GM12878 (cell line): Measurements from ENCODE around the gene UBE2M.
"Not testable (repeated sequence)": the region's sequence is repeated elsewhere in the genome, so short reads cannot be mapped to it uniquely, and the experiment has no call there.

Experiments used
- CBFB ChIP-seq: IDR thresholded peaks from 2 replicates; pipeline ENCODE4 v1.6.1; 2016; ENCODE audit warnings: antibody characterized with exemption, low read depth
- CHD4 ChIP-seq: fragments of 200-600 bp; sonication (generic); IDR thresholded peaks from 2 replicates; pipeline ENCODE4 v1.6.1; 2016; ENCODE audit warnings: mild to moderate bottlenecking
- EGR1 ChIP-seq, 2 experiments: IDR thresholded peaks; 1 replicate in 1 of 2; 2 replicates in 1 of 2; pipeline ENCODE4 v1.6.1; 2011 to 2012; ENCODE audit warnings: low read depth in 2 of 2, low read length in 2 of 2, borderline replicate concordance in 1 of 2, mild to moderate bottlenecking in 1 of 2, moderate library complexity in 1 of 2
- EP300 ChIP-seq, 2 experiments: fragments of 150-350 bp in 1 of 2; IDR thresholded peaks; 2 replicates each; pipeline ENCODE4 v1.6.1; 2011 to 2012; ENCODE audit warnings: low read depth in 2 of 2, low read length in 2 of 2, borderline replicate concordance in 1 of 2, improper control_type of control experiment in 1 of 2, inconsistent platforms in 1 of 2; ENCODE audit not compliant: control insufficient read depth in 1 of 2
- HDAC2 ChIP-seq: fragments of 200-600 bp; sonication (generic); IDR thresholded peaks from 2 replicates; pipeline ENCODE4 v1.6.1; 2017
- NR2F1 ChIP-seq: fragments of 450-650 bp; conservative IDR thresholded peaks from 2 replicates; pipeline ENCODE4 v1.6.1; 2017; ENCODE audit warnings: mild to moderate bottlenecking
- POLR2A ChIP-seq: IDR thresholded peaks from 2 replicates; pipeline ENCODE4 v1.6.1; 2011; ENCODE audit warnings: low read depth, mild to moderate bottlenecking, low read length
- POLR2AphosphoS5 ChIP-seq: IDR thresholded peaks from 2 replicates; pipeline ENCODE4 v1.6.1; 2011; ENCODE audit warnings: mild to moderate bottlenecking, low read length, inconsistent platforms
- SIN3A ChIP-seq: IDR thresholded peaks from 2 replicates; pipeline ENCODE4 v1.6.1; 2012; ENCODE audit warnings: low read depth, low read length, improper control_type of control experiment
- STAT1 ChIP-seq: fragments of 450-650 bp; conservative IDR thresholded peaks from 2 replicates; pipeline ENCODE4 v1.6.1; 2014; ENCODE audit warnings: antibody characterized with exemption, mild to moderate bottlenecking
- TF ChIP-seq, protein P1 (sequence below), 3 experiments: IDR thresholded peaks in 2 of 3; conservative IDR thresholded peaks in 1 of 3; 2 replicates each; pipeline ENCODE4 v1.5.1; 2011; ENCODE audit warnings: low read depth in 3 of 3, low read length in 3 of 3, mild to moderate bottlenecking in 3 of 3, control low read depth in 2 of 3, moderate library complexity in 2 of 3, inconsistent platforms in 1 of 3, mixed read lengths in 1 of 3; ENCODE audit not compliant: control insufficient read depth in 2 of 3, insufficient read depth in 1 of 3; ENCODE audit errors: extremely low read depth in 1 of 3
- TF ChIP-seq, protein P2 (sequence below): IDR thresholded peaks from 2 replicates; pipeline ENCODE4 v1.6.1; 2011; ENCODE audit warnings: low read depth, low read length, improper control_type of control experiment, borderline replicate concordance
- TF ChIP-seq, protein P3 (sequence below): fragments of 450-650 bp; IDR thresholded peaks from 2 replicates; pipeline ENCODE4 v1.6.1; 2016; ENCODE audit warnings: mild to moderate bottlenecking
- TF ChIP-seq, protein P4 (sequence below): IDR thresholded peaks from 2 replicates; pipeline ENCODE4 v1.6.1; 2011; ENCODE audit warnings: mild to moderate bottlenecking, low read depth, low read length, moderate library complexity; ENCODE audit not compliant: insufficient replicate concordance

DNA sequence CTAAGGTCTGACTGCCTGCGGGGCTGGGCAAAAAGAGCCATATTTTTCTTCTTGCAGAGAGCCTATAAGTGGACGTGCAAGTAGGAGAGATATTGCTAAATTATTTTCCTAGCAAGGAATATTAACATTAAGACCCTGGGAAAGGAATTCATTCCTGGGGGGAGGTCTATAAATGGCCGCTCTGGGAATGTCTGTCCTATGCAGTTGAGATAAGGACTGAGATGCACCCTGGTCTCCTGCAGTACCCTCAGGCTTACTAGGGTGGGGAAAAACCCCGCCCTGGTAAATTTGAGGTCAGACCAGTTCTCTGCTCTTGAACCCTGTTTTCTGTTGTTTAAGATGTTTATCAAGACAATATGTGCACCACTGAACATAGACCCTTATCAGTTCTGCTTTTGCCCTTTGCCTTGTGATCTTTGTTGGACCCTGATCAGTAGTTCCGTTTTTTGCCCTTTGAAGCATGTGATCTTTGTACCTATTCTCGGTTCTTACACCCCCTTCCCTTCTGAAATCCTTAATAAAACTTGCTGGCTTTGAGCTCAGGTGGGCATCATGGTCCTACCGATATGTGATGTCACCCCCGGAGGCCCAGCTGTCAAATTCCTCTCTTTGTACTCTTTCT is 50.7 kb downstream of the UBE2M start:
- not testable (repeated sequence) for TF ChIP-seq CHD4; HDAC2; CBFB; EP300 (IDR thresholded peaks at IDR 0.05; ENCODE audit: borderline replicate concordance in 1 of 2, control insufficient read depth in 1 of 2, low read depth in 2 of 2, low read length in 2 of 2); SIN3A; POLR2AphosphoS5; NR2F1; STAT1; EGR1 (IDR thresholded peaks at IDR 0.05; ENCODE audit: borderline replicate concordance in 1 of 2, low read depth in 2 of 2, low read length in 2 of 2); POLR2A
- TF ChIP-seq, protein P1, sequence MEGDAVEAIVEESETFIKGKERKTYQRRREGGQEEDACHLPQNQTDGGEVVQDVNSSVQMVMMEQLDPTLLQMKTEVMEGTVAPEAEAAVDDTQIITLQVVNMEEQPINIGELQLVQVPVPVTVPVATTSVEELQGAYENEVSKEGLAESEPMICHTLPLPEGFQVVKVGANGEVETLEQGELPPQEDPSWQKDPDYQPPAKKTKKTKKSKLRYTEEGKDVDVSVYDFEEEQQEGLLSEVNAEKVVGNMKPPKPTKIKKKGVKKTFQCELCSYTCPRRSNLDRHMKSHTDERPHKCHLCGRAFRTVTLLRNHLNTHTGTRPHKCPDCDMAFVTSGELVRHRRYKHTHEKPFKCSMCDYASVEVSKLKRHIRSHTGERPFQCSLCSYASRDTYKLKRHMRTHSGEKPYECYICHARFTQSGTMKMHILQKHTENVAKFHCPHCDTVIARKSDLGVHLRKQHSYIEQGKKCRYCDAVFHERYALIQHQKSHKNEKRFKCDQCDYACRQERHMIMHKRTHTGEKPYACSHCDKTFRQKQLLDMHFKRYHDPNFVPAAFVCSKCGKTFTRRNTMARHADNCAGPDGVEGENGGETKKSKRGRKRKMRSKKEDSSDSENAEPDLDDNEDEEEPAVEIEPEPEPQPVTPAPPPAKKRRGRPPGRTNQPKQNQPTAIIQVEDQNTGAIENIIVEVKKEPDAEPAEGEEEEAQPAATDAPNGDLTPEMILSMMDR (IDR thresholded peaks at IDR 0.05 in 2 of 3, conservative IDR thresholded peaks at IDR 0.05 in 1 of 3; ENCODE audit: control insufficient read depth in 2 of 3, extremely low read depth in 1 of 3, insufficient read depth in 1 of 3, low read depth in 3 of 3, low read length in 3 of 3), result not testable (repeated sequence)
- TF ChIP-seq, protein P2, sequence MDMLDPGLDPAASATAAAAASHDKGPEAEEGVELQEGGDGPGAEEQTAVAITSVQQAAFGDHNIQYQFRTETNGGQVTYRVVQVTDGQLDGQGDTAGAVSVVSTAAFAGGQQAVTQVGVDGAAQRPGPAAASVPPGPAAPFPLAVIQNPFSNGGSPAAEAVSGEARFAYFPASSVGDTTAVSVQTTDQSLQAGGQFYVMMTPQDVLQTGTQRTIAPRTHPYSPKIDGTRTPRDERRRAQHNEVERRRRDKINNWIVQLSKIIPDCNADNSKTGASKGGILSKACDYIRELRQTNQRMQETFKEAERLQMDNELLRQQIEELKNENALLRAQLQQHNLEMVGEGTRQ, result not testable (repeated sequence)
- TF ChIP-seq, protein P3, sequence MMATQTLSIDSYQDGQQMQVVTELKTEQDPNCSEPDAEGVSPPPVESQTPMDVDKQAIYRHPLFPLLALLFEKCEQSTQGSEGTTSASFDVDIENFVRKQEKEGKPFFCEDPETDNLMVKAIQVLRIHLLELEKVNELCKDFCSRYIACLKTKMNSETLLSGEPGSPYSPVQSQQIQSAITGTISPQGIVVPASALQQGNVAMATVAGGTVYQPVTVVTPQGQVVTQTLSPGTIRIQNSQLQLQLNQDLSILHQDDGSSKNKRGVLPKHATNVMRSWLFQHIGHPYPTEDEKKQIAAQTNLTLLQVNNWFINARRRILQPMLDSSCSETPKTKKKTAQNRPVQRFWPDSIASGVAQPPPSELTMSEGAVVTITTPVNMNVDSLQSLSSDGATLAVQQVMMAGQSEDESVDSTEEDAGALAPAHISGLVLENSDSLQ, result not testable (repeated sequence)
- TF ChIP-seq, protein P4, sequence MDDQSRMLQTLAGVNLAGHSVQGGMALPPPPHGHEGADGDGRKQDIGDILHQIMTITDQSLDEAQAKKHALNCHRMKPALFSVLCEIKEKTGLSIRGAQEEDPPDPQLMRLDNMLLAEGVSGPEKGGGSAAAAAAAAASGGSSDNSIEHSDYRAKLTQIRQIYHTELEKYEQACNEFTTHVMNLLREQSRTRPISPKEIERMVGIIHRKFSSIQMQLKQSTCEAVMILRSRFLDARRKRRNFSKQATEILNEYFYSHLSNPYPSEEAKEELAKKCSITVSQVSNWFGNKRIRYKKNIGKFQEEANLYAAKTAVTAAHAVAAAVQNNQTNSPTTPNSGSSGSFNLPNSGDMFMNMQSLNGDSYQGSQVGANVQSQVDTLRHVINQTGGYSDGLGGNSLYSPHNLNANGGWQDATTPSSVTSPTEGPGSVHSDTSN, result not testable (repeated sequence)
